ENCODE results near the gene NRAP.

GRCh38 chr10:113646336-113647201, 17.3 kb downstream of the NRAP start:
- TF ChIP-seq RAD21 (IDR thresholded peaks at IDR 0.05; ENCODE audit: low read length) = no peak
- TF ChIP-seq POLR2A (IDR thresholded peaks at IDR 0.05; ENCODE audit: low read depth, low read length) = no peak
- no peak for TF ChIP-seq CTCF (conservative IDR thresholded peaks at IDR 0.05; ENCODE audit: low read depth, low read length)
- TF ChIP-seq NFE2L2 (IDR thresholded peaks at IDR 0.05; ENCODE audit: low read depth, low read length) = no peak
- no peak for TF ChIP-seq MAZ (IDR thresholded peaks at IDR 0.05; ENCODE audit: borderline replicate concordance, low read depth, low read length)
